Spleen (tissue), 7 donors: Measurements from ENCODE around the gene PTPRA.

Experiments used
- POLR2A ChIP-seq, 3 donors: fragments of 450-650 bp; IDR thresholded peaks; one replicate each; pipeline ENCODE4 v1.5.1; 2017; ENCODE audit warnings: antibody characterized with exemption in 3 of 3, mild to moderate bottlenecking in 1 of 3
- POLR2AphosphoS5 ChIP-seq, 3 donors: sonication (generic); formaldehyde crosslinking; IDR thresholded peaks; one replicate each; pipeline ENCODE4 v1.5.1; 2017; ENCODE audit warnings: antibody characterized with exemption in 3 of 3
- TF ChIP-seq, protein P1 (sequence below), 11 experiments: fragments of 200-600 bp in 7 of 11; fragments of 450-650 bp in 4 of 11; sonication (generic) in 4 of 11; IDR thresholded peaks in 8 of 11; conservative IDR thresholded peaks in 3 of 11; 1 replicate in 7 of 11; 2 replicates in 4 of 11; pipeline versions ENCODE4 v1.4.0 to v1.8.0; 2016 to 2021; ENCODE audit warnings: antibody characterized with exemption in 11 of 11, inconsistent platforms in 4 of 11, mild to moderate bottlenecking in 1 of 11
- donor health status: DM: no; HTN: no; CAD: no; lungs with moderate emphysema.
- donor health status: DM: no; HTN: no; CAD: no.
- donor health status: DM: no; HTN: no; CAD: no.

DNA sequence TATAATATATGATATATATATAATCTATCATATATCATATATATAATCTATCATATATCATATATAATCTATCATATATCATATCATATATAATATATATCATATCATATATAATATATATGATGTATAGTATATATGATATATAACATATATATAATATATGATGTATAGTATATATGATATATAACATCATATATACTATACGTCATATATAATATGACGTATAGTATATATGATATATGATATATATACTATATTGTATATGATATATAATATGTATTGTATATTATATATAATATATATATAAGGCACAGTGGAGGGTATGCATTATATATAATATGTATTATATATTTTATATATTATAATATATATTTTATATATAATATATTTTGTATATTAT lies 36.7 kb downstream of the PTPRA start:
- TF ChIP-seq, protein P1, sequence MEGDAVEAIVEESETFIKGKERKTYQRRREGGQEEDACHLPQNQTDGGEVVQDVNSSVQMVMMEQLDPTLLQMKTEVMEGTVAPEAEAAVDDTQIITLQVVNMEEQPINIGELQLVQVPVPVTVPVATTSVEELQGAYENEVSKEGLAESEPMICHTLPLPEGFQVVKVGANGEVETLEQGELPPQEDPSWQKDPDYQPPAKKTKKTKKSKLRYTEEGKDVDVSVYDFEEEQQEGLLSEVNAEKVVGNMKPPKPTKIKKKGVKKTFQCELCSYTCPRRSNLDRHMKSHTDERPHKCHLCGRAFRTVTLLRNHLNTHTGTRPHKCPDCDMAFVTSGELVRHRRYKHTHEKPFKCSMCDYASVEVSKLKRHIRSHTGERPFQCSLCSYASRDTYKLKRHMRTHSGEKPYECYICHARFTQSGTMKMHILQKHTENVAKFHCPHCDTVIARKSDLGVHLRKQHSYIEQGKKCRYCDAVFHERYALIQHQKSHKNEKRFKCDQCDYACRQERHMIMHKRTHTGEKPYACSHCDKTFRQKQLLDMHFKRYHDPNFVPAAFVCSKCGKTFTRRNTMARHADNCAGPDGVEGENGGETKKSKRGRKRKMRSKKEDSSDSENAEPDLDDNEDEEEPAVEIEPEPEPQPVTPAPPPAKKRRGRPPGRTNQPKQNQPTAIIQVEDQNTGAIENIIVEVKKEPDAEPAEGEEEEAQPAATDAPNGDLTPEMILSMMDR (IDR thresholded peaks at IDR 0.05 in 8 of 11, conservative IDR thresholded peaks at IDR 0.05 in 3 of 11) = no peak
- TF ChIP-seq POLR2A (IDR thresholded peaks at IDR 0.05) (no peak), POLR2AphosphoS5 (IDR thresholded peaks at IDR 0.05) (no peak)
